Activated T-cell treated with anti-CD3 and anti-CD28 coated beads, Interleukin-2, amount 50 U/mL, for 1 hour (primary cell): ENCODE data around the gene SOX6.
"Not testable (repeated sequence)": the region's sequence is repeated elsewhere in the genome, so short reads cannot be mapped to it uniquely, and the experiment has no call there.

ENCODE experiments used
- DNase-seq: peaks from one replicate; pipeline ENCODE4 v3.0.0-alpha.2; 2020

The SOX6 gene

GRCh38 chr11:16356057-16356760 is at the start of gene SOX6:
Gene SOX6 (minus strand): TSS chr11:16356546. CDS start chr11:16341248, 15,298 bp downstream.
- no peak for DNase-seq

DNA sequence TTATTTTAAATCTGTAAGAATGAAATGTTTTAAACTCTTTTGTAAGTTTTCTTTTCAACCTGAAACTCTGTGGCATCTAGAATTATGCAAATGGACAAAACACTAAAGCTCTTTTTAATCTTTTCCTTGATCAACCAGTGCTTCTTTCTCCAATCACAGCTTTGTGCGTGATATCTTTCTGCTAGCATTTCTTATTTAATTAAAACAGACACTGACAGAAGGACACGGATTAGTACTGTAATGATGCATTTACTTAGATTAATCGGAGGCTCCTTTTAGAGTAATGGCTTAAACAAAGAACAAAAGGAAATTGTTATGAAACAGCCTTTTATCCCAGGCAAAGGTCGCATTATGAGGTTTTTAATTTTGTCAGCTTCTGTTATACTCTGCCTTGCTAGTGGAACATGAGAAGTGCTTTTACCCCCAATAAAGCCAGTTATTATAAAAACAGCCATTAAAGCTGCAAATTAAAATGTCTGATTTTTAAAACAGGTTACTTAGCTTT is 48.5 kb upstream of the SOX6 start:
- no peak for DNase-seq

DNA sequence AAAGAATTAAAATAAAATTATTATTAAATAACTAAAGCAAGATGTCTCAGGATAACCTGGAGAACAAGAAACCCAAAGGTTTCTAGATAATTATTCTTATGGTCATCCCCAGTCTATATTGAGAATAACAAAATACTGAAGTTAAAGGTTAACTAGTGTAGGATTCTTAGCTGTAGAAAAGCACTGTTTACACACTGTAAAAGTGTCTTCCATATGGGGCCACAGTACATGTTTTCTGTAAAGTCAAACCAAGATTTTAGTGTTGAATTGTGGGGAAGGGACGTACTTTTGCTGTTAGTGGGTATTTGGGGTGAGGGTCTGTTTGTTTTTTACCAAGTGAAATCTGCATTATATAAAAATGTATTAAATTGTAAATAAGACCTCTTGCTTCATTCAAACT is 47.5 kb upstream of the SOX6 start:
- no peak for DNase-seq

DNA sequence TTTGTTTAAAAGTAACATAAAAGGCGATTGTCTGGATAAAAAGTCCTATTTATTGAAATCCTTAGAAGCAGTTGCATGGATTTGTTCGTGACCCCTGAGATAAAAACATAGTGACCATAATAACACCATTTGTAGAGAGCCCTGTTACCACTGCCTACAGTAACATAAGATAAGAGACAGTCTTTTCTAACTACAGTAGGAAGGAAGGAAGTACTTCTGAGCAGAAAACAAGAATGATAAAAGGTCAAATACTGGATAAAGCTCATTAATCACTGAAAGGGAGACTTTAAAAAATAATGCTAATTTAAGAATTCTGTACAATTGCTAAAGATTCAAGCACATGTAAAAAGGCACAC is 47.1 kb upstream of the SOX6 start:
- no peak for DNase-seq

- no peak for DNase-seq
Observed at GRCh38 chr11:16402654-16403447, 46.5 kb upstream of the SOX6 start.

GRCh38 chr11:16397390-16397789 is 41.0 kb upstream of the SOX6 start:
- no peak for DNase-seq

GRCh38 chr11:16395601-16396000 is 39.3 kb upstream of the SOX6 start:
- no peak for DNase-seq

DNA sequence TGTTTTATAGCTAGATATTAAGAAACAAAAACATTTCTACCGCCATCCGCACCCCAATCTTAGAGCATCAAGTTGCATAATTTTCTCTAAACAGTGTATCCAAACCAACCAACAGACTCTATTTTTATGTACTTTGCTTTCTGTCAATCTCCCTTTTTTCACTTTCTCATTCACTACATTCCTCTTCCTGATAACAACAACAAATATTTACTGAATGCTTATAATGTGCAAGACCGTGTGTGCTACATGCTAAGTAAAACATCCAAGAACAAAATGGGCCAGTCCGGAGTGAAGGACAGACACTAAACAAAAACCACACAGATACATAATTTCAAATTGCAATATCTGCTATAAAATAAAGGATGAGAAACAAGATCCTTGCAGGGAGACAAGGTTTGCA is 38.6 kb upstream of the SOX6 start:
- DNase-seq = no peak

- DNase-seq = no peak
Observed at GRCh38 chr11:16393340-16393739, 37.0 kb upstream of the SOX6 start.

DNA sequence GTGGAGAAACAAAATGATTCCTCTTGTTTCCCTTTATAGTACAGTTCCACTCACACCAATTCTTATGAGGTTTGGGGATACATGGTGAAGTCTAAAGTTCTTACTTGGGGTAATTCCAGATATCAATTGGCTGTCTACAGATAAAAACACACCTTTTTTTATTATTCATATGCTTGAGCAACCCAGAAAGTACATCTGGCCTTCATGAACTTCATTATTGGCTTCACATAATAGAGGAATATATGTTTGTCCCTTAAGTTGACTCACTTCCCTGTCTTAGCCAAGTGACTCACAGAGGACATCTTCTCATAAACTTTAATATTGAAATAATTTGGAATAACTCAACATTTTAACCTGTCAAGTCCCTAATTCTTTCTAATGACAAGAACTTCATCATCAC is 36.3 kb upstream of the SOX6 start:
- no peak for DNase-seq

DNA sequence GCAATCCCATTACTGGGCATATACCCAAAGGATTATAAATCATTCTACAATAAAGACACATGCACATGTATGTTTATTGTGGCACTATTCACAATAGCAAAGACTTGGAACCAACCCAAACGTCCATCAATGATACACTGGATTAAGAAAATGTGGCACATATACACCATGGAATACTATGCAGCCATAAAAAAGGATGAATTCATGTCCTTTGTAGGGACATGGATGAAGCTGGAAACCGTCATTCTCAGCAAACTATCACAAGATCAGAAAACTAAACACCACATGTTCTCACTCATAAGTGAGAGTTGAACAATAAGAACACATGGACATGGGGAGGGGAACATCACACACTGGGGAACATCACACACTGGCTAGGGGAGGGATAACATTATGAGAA is 34.5 kb upstream of the SOX6 start:
- DNase-seq = not testable (repeated sequence)

DNA sequence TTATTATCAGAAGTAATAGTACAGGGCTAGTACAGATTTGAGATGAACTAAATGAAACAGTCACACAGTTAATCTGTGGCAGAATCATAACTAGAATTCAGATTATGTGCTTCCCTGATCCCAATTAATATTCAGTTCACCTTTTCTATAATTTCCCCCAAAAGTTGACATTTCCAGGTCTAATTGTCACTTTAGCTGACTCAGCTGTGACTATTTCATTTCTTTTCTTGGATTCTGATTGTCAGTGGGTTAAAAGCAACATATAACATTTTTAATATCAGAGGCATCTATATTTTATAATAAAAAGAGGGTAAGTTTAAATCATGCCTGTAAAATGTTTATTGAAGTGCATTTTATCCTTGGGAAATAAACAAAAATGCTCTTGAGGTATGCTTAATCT is 28.8 kb upstream of the SOX6 start:
- no peak for DNase-seq

- DNase-seq = no peak
Observed at GRCh38 chr11:16382638-16383380, 26.5 kb upstream of the SOX6 start.

DNA sequence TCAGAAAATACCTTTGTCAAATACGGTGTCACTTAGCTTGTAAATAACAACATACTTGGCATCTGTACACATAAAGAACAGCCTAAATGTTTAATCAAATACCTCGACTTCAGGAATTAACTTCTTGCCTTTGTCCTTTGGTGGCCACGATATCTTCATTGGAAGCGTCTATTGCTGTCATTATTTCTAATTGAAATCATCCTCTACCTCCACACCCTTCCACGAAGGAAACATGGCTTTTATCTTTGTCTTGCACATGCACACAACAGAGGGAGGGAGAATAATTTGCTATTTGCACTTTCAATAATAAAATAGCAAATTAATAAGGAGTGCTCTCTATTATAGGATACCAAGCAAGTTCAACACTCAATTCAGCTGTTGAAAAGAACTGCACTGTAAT is 25.8 kb upstream of the SOX6 start:
- no peak for DNase-seq

DNA sequence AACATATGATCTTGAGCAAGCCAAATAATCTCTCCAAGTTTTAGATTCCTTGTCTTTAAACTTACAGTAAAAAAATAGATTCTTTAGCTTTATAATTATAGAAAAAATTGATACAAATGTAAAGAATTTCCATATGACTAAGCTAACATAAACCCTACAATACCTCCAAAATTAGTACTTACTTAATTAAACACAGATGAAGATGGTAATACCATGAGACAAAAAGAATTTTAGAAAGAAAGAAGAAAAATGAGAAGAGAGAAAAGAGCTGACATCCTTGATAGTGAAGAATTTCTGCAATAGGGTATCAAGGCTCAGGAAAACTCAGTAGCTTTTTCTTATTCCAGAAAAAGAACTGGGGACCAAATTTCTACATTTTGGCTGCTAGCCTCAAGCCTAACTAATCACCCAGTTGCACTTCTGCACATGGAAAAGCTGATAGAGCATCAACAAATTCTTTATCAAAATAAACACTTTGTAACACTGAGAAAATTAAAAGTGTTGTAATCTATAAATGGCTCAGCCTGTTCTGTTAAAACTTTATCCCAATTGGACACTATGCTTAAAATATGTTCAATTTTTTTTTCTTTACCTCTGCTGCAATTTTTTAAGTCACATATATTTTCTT is 24.7 kb upstream of the SOX6 start:
- no peak for DNase-seq

DNA sequence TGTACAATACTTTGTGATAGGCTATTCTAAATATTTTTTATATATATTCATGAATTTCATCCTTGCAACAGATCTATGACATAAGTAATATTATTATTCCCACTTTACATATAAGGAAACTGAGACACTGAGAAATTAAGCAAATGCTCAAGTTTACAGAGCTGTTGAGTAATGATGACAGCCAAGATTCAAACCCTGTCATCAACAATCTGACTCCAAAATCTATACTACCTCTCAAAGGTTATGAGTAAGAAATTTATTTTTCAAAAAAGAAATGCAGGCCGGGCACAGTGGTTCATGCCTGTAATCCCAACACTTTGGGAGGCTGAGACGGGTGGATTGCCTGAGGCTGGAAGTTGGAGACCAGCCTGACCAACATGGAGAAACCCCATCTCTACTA is 22.6 kb upstream of the SOX6 start:
- DNase-seq = no peak

GRCh38 chr11:16377746-16378145 is 21.4 kb upstream of the SOX6 start:
- DNase-seq = no peak

GRCh38 chr11:16375664-16376063 is 19.3 kb upstream of the SOX6 start:
- DNase-seq = not testable (repeated sequence)

DNA sequence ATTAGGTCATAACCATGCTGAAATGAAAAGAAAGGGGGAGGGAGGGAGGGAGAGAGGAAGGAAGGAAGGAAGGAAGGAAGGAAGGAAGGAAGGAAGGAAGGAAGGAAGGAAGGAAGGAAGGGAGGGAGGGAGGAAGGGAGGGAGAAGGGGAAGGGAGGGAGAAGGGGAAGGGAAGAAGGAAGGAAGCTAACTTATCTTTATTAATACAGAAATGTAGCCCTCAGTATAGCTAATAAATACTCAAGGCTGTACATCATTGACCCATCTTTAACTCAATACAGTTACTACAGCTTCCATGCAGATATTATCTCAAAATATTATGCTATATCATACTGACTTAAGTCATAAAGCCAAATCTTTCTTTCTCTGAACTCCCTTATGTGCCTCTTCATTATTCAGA is 17.4 kb upstream of the SOX6 start:
- DNase-seq = no peak

GRCh38 chr11:16372355-16372754 is 16.0 kb upstream of the SOX6 start:
- no peak for DNase-seq

DNA sequence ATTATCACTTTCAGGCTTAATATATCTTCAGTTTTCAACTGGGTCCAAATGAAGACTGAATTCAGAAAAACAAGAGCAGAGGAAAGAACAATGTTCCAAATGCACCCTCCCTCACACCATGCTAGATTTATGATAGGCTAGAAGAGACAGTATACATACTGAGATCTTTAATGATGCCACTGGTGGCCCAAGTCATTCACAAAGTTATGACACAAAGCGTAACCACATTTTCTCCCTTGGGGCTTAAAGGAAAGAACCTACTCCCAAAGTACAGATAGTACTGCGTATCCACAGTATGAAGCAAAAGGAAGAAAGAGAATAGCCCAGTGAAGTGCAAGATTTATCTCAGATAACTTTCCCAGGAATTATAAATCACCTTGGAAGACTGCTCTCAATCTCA is 10.9 kb upstream of the SOX6 start:
- no peak for DNase-seq

DNA sequence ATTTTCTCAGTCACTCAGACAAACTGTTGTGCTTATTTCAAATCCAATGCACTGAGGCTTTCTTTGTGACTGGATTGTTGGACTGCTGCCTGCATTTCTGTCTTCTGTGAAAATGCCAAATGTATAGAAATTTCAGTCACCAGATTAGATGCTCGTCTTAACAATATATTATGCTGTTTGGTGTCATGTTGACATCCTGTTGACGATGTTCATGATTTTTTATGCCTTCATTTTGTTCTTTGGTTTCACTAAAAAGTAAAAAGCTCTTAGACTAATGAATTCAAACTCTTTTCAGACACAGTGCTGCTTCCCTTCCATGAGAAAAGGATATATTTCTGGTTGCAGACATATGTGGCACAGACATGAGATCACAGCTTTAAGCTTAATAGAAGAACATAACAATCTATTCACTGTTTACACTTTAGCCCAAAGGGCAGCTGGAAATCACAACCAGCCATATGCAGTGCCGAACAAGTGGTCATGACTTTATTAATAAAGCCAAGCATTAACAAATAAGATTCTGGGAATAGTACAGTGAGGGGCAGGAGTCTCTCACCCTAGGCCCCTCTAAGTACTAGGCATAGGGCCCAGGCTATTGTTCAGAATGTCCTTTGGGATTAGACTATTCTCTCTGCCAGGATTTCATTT is 9.4 kb upstream of the SOX6 start:
- no peak for DNase-seq

GRCh38 chr11:16364254-16364653 is 7.9 kb upstream of the SOX6 start:
- no peak for DNase-seq
